Ishikawa (cell line): ENCODE results near the gene AKAIN1.

Experiments used
- CEBPB ChIP-seq: IDR thresholded peaks from 2 replicates; pipeline ENCODE4 v1.6.1; 2012
- EGR1 ChIP-seq: IDR thresholded peaks from 2 replicates; pipeline ENCODE4 v1.6.1; 2012
- EP300 ChIP-seq: IDR thresholded peaks from 2 replicates; pipeline ENCODE4 v1.6.1; 2012; ENCODE audit warnings: borderline replicate concordance
- FOXM1 ChIP-seq: IDR thresholded peaks from 2 replicates; pipeline ENCODE4 v1.6.1; 2012; ENCODE audit warnings: low read depth, borderline replicate concordance
- RAD21 ChIP-seq: IDR thresholded peaks from 2 replicates; pipeline ENCODE4 v1.6.1; 2012; ENCODE audit warnings: low read depth
- TAF1 ChIP-seq: IDR thresholded peaks from 2 replicates; pipeline ENCODE4 v1.6.1; 2012; ENCODE audit warnings: low read depth, mild to moderate bottlenecking
- TCF12 ChIP-seq: IDR thresholded peaks from 2 replicates; pipeline ENCODE4 v1.6.1; 2012; ENCODE audit warnings: low read depth
- YY1 ChIP-seq: IDR thresholded peaks from 2 replicates; pipeline ENCODE4 v1.6.1; 2012; ENCODE audit warnings: low read depth
- TF ChIP-seq, protein P1 (sequence below): IDR thresholded peaks from 2 replicates; pipeline ENCODE4 v1.6.1; 2012
- TF ChIP-seq, protein P2 (sequence below): IDR thresholded peaks from 2 replicates; pipeline ENCODE4 v1.6.1; 2012; ENCODE audit warnings: low read depth, mild to moderate bottlenecking
- TF ChIP-seq, protein P3 (sequence below): IDR thresholded peaks from 2 replicates; pipeline ENCODE4 v1.6.1; 2012

DNA sequence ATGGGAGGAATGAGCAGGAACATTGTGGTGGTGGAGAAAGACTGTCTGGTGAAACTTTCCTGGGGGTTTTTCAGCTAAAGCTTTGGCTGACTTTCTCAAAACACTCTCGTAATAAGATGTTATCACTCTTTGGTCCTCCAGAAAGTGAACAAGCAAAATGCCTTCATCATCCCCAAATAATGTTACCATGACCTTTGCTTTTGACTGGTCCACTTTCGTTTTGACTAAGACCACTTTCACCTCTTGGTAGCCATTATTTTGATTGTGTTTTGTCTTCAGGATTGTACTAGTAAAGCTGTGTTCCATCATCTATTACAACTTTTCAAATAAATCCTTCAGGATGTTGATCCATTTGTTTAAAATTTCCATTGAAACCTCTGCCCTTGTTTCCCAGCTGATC is 103.2 kb downstream of the AKAIN1 start:
- TF ChIP-seq, protein P1, sequence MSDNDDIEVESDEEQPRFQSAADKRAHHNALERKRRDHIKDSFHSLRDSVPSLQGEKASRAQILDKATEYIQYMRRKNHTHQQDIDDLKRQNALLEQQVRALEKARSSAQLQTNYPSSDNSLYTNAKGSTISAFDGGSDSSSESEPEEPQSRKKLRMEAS = no peak
- TF ChIP-seq EP300 (no peak), YY1 (no peak), EGR1 (no peak), TAF1 (no peak), RAD21 (no peak), TCF12 (no peak), FOXM1 (no peak), CEBPB (no peak)
- TF ChIP-seq, protein P2, sequence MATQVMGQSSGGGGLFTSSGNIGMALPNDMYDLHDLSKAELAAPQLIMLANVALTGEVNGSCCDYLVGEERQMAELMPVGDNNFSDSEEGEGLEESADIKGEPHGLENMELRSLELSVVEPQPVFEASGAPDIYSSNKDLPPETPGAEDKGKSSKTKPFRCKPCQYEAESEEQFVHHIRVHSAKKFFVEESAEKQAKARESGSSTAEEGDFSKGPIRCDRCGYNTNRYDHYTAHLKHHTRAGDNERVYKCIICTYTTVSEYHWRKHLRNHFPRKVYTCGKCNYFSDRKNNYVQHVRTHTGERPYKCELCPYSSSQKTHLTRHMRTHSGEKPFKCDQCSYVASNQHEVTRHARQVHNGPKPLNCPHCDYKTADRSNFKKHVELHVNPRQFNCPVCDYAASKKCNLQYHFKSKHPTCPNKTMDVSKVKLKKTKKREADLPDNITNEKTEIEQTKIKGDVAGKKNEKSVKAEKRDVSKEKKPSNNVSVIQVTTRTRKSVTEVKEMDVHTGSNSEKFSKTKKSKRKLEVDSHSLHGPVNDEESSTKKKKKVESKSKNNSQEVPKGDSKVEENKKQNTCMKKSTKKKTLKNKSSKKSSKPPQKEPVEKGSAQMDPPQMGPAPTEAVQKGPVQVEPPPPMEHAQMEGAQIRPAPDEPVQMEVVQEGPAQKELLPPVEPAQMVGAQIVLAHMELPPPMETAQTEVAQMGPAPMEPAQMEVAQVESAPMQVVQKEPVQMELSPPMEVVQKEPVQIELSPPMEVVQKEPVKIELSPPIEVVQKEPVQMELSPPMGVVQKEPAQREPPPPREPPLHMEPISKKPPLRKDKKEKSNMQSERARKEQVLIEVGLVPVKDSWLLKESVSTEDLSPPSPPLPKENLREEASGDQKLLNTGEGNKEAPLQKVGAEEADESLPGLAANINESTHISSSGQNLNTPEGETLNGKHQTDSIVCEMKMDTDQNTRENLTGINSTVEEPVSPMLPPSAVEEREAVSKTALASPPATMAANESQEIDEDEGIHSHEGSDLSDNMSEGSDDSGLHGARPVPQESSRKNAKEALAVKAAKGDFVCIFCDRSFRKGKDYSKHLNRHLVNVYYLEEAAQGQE = no peak
- TF ChIP-seq, protein P3, sequence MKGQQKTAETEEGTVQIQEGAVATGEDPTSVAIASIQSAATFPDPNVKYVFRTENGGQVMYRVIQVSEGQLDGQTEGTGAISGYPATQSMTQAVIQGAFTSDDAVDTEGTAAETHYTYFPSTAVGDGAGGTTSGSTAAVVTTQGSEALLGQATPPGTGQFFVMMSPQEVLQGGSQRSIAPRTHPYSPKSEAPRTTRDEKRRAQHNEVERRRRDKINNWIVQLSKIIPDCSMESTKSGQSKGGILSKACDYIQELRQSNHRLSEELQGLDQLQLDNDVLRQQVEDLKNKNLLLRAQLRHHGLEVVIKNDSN = no peak
